Adrenal gland (tissue), 12 donors: ENCODE measurements around the gene OSBP2. TPM values are rescaled to one million over a fixed set of nuclear protein-coding genes. Genes with fewer than 3 reads are reported as not detected.
A peak's percentile ranks its signal among the peaks of the same experiment; 100 is the strongest.
"Not testable (repeated sequence)": the region's sequence is repeated elsewhere in the genome, so short reads cannot be mapped to it uniquely, and the experiment has no call there.

Source experiments
- DNase-seq, 7 donors: peaks; one replicate each; pipeline ENCODE4 v3.0.0-alpha.2; 2019 to 2020
- H3K27ac ChIP-seq, 5 donors: fragments of 200-600 bp; sonication (generic) in 4 of 5; 1 replicate in 3 of 5; 2 replicates in 2 of 5; pipeline versions ENCODE4 v1.5.1 to v1.8.0; 2016 to 2020; ENCODE audit warnings: mild to moderate bottlenecking in 1 of 5
- H3K27me3 ChIP-seq: fragments of 200-600 bp; 2 replicates; pipeline ENCODE4 v1.8.0; 2021
- H3K36me3 ChIP-seq, 2 donors: fragments of 200-600 bp; replicated peaks in 1 of 2; 1 replicate in 1 of 2; 2 replicates in 1 of 2; pipeline versions ENCODE4 v1.5.1 to v1.8.0; 2018 to 2022
- H3K4me1 ChIP-seq, 2 donors: fragments of 200-600 bp; replicated peaks in 1 of 2; 1 replicate in 1 of 2; 2 replicates in 1 of 2; pipeline versions ENCODE4 v1.5.1 to v1.8.0; 2018 to 2021
- H3K4me3 ChIP-seq, 4 donors: fragments of 200-600 bp; sonication (generic) in 3 of 4; one replicate each; pipeline ENCODE4 v1.5.1; 2016 to 2018
- H3K9me3 ChIP-seq, 3 donors: fragments of 200-600 bp; sonication (generic) in 1 of 3; replicated peaks in 1 of 3; 1 replicate in 2 of 3; 2 replicates in 1 of 3; pipeline versions ENCODE4 v1.5.1 to v1.8.0; 2016 to 2021
- CTCF ChIP-seq, 6 experiments: fragments of 450-650 bp in 4 of 6; fragments of 200-600 bp in 2 of 6; sonication (generic) in 1 of 6; IDR thresholded peaks; 1 replicate in 5 of 6; 2 replicates in 1 of 6; pipeline versions ENCODE4 v1.5.1 to v1.8.0; 2016 to 2021; ENCODE audit warnings: antibody characterized with exemption in 6 of 6, mild to moderate bottlenecking in 2 of 6, moderate library complexity in 1 of 6
- POLR2A ChIP-seq, 2 donors: fragments of 450-650 bp; IDR thresholded peaks; one replicate each; pipeline ENCODE4 v1.6.1; 2017; ENCODE audit warnings: antibody characterized with exemption in 2 of 2, mild to moderate bottlenecking in 2 of 2, moderate library complexity in 1 of 2
- WGBS, 4 donors: extraction: QIAGEN DNeasy Blood & Tissue Kit in 2 of 4; methylation state at CpG; one replicate each; pipeline versions ENCODE4 v1.1.5 to v1.1.7; 2013 to 2017; 5-methylcytosine and 5-hydroxymethylcytosine counted together
- intact Hi-C, 2 donors: fragments of 100-400 bp; cut with DNase I; formaldehyde crosslinking; loops; one replicate each; pipeline versions ENCODE4 v1.14.1 to v1.15.0; 2022 to 2023
- polyA plus RNA-seq, 3 donors: library from polyadenylated mRNA; stranded (reverse); fragments of 200-250 nt in 2 of 3; fragments of 350-450 nt in 1 of 3; fragmentation: Illumina TruSeq in 1 of 3; extraction: RNeasy Lipid Tissue Mini Kit (QIAGEN cat#74804) in 1 of 3; gene quantifications; one replicate each; pipeline ENCODE4 v1.2.3, GENCODE V29; 2013 to 2014
- total RNA-seq, 9 donors: library from RNA; depleted of rRNA in 4 of 9; stranded (reverse); fragments of >200 nt in 4 of 9; fragments of 120-200 nt in 1 of 9; fragmentation: NEBNext Ultra II Directional in 1 of 9; extraction: Animal tissue kit (Norgen Biotek cat#: 25700) in 1 of 9; gene quantifications; one replicate each; pipeline versions ENCODE4 v1.1.0 to v1.2.4, GENCODE V29; 2013 to 2023
- donor health status: healthy with polysubstance abuse.
- donor health status: Bipolar disorder and iron deficiency.
- donor health status: DM: yes; HTN: yes; CAD: no.
- donor health status: DM: no; HTN: no; CAD: no.
- donor health status: DM: no; HTN: no; CAD: no.
- donor health status: DM: yes; HTN: yes; CAD: no.

OSBP2 gene
- total and polyA plus RNA-seq, 12 donors, result 7.3 to 35.6 (median 19.7) TPM

GRCh38 chr22:30675436-30675835, 19.2 kb upstream of the OSBP2 start:
- no peaks in the 10 kb centered on the region for H3K27me3 ChIP-seq
- TF ChIP-seq CTCF (IDR thresholded peaks at IDR 0.05) (no peak), POLR2A (IDR thresholded peaks at IDR 0.05) (no peak)
- 86 to 92% (median 89%) methylated on average over 9 of the region's 9 CpGs for WGBS, 4 donors
- no peak for DNase-seq
- H3K9me3 ChIP-seq, result no peaks in the 10 kb centered on the region
- no peaks in the 10 kb centered on the region for H3K4me1 ChIP-seq
- no peak overlapping the region for H3K4me3 ChIP-seq
- intact Hi-C loops, result no loop called here
- H3K36me3 ChIP-seq, result no peaks in the 10 kb centered on the region
- no peak overlapping the region for H3K27ac ChIP-seq

GRCh38 chr22:30676565-30676964, 18.1 kb upstream of the OSBP2 start:
- WGBS, 4 donors, result 79 to 88% (median 81%) methylated on average over 3 of the region's 3 CpGs
- H3K27ac ChIP-seq, DNase-seq, H3K36me3 ChIP-seq, intact Hi-C loops, H3K9me3 ChIP-seq, H3K27me3 ChIP-seq, H3K4me1 ChIP-seq, H3K4me3 ChIP-seq: not testable (repeated sequence)

- H3K27me3 ChIP-seq, H3K27ac ChIP-seq, intact Hi-C loops, H3K9me3 ChIP-seq, H3K4me3 ChIP-seq, H3K4me1 ChIP-seq, DNase-seq, H3K36me3 ChIP-seq: not testable (repeated sequence)
- WGBS, 4 donors, result 85 to 90% (median 87%) methylated on average over 10 to 12 of the region's 12 CpGs
Observed at GRCh38 chr22:30679895-30680690, 14.6 kb upstream of the OSBP2 start.

GRCh38 chr22:30680991-30681770, 13.5 kb upstream of the OSBP2 start:
- H3K27ac ChIP-seq, result peak overlapping the region in 1 of 5 donors; percentile 27
- TF ChIP-seq POLR2A (IDR thresholded peaks at IDR 0.05) (no peak), CTCF (IDR thresholded peaks at IDR 0.05) (no peak)
- no peaks in the 10 kb centered on the region for H3K36me3 ChIP-seq
- H3K27me3 ChIP-seq, result no peaks in the 10 kb centered on the region
- intact Hi-C loops, result no loop called here
- no peak overlapping the region for H3K4me3 ChIP-seq
- no peaks in the 10 kb centered on the region for H3K9me3 ChIP-seq
- 85 to 100% (median 96%) methylated on average over 1 of the region's 1 CpG for WGBS, 4 donors
- no peak for DNase-seq
- no peaks in the 10 kb centered on the region for H3K4me1 ChIP-seq

GRCh38 chr22:30681831-30682230, 12.8 kb upstream of the OSBP2 start:
- Histone ChIP-seq H3K4me3 (no peak overlapping the region), H3K36me3 (no peaks in the 10 kb centered on the region), H3K9me3 (no peaks in the 10 kb centered on the region), H3K27me3 (no peaks in the 10 kb centered on the region), H3K4me1 (no peaks in the 10 kb centered on the region), H3K27ac (no peak overlapping the region)
- intact Hi-C loops, result no loop called here
- 85 to 93% (median 89%) methylated on average over 2 of the region's 2 CpGs for WGBS, 4 donors
- no peak for DNase-seq
- TF ChIP-seq CTCF (IDR thresholded peaks at IDR 0.05) (no peak), POLR2A (IDR thresholded peaks at IDR 0.05) (no peak)
